Endometrial microvascular endothelial cells (primary cell): Measurements from ENCODE around the gene SCN11A. TPM values are rescaled to one million over a fixed set of nuclear protein-coding genes. Genes with fewer than 3 reads are reported as not detected.

Experiments used
- in situ Hi-C: cut with HindIII; loops from 2 replicates; pipeline ENCODE4 v1.10.0; 2017; ENCODE audit warnings: low sequenced_read_pairs, low pct_unique_long_range_greater_than_20kb; ENCODE audit errors: inconsistent ontology term
- total RNA-seq: library from RNA; depleted of rRNA; stranded (reverse); fragments of >200 nt; gene quantifications from one replicate; pipeline ENCODE4 v1.2.3, GENCODE V29; 2015; ENCODE audit errors: inconsistent ontology term

The SCN11A gene
- total RNA-seq: not detected

GRCh38 chr3:39051649-39052561 lies at the start of gene SCN11A, which contains the start of gene WDR48:
SCN11A (minus strand) TSS chr3:39051944; CDS start chr3:38950362, 101,582 bp downstream.
WDR48 (plus strand) TSS chr3:39052016; CDS start chr3:39052026, 10 bp downstream.
- in situ Hi-C loops: no loop called here

- in situ Hi-C loops: no loop called here
Observed at GRCh38 chr3:39101022-39101689, 49.4 kb upstream of the SCN11A start.

- in situ Hi-C loops: no loop called here
Observed at GRCh38 chr3:39100500-39100886, 48.7 kb upstream of the SCN11A start.

- in situ Hi-C loops: no loop called here
Observed at GRCh38 chr3:39099738-39100499, 48.2 kb upstream of the SCN11A start.

GRCh38 chr3:39099242-39099641 lies 47.5 kb upstream of the SCN11A start:
- in situ Hi-C loops: no loop called here

GRCh38 chr3:39098473-39099000 lies 46.8 kb upstream of the SCN11A start:
- in situ Hi-C loops: no loop called here

GRCh38 chr3:39097716-39098472 lies 46.1 kb upstream of the SCN11A start:
- in situ Hi-C loops: no loop called here

- in situ Hi-C loops: no loop called here
Observed at GRCh38 chr3:39096775-39097174, 45.0 kb upstream of the SCN11A start.

GRCh38 chr3:39095778-39096177 lies 44.0 kb upstream of the SCN11A start:
- in situ Hi-C loops: no loop called here

GRCh38 chr3:39094851-39095677 lies 43.3 kb upstream of the SCN11A start:
- in situ Hi-C loops: no loop called here

- in situ Hi-C loops: no loop called here
Observed at GRCh38 chr3:39090922-39091321, 39.2 kb upstream of the SCN11A start.

GRCh38 chr3:39088889-39089288 lies 37.1 kb upstream of the SCN11A start:
- in situ Hi-C loops: no loop called here

- in situ Hi-C loops: no loop called here
Observed at GRCh38 chr3:39088456-39088855, 36.7 kb upstream of the SCN11A start.

GRCh38 chr3:39086144-39086543 lies 34.4 kb upstream of the SCN11A start:
- in situ Hi-C loops: no loop called here

GRCh38 chr3:39082666-39083313 lies 31.0 kb upstream of the SCN11A start:
- in situ Hi-C loops: no loop called here

- in situ Hi-C loops: no loop called here
Observed at GRCh38 chr3:39080026-39080425, 28.3 kb upstream of the SCN11A start.

- in situ Hi-C loops: no loop called here
Observed at GRCh38 chr3:39079530-39079929, 27.8 kb upstream of the SCN11A start.
